Measurements from ENCODE around the gene PHGDH.

PHGDH gene

GRCh38 chr1:119743308-119743707, 31.6 kb downstream of the PHGDH start:
- no peak for DNase-seq (ENCODE audit: low read depth)
- no peak for TF ChIP-seq CTCF (conservative IDR thresholded peaks at IDR 0.05; ENCODE audit: low read depth, low read length)
- H3K4me3 ChIP-seq (ENCODE audit: low read depth, low read length), result no peak overlapping the region

GRCh38 chr1:119743776-119744597, 32.3 kb downstream of the PHGDH start:
- TF ChIP-seq CTCF (conservative IDR thresholded peaks at IDR 0.05; ENCODE audit: low read depth, low read length), result peak; percentile 90
- no peak overlapping the region for H3K4me3 ChIP-seq (ENCODE audit: low read depth, low read length)
- peak; percentile 85 for DNase-seq (ENCODE audit: low read depth)

- no peak for DNase-seq (ENCODE audit: low read depth)
- H3K4me3 ChIP-seq (ENCODE audit: low read depth, low read length), result no peak overlapping the region
- TF ChIP-seq CTCF (conservative IDR thresholded peaks at IDR 0.05; ENCODE audit: low read depth, low read length), result no peak
Measured at GRCh38 chr1:119744598-119744942, 32.8 kb downstream of the PHGDH start.

GRCh38 chr1:119745034-119745433, 33.3 kb downstream of the PHGDH start:
- no peak for DNase-seq (ENCODE audit: low read depth)
- H3K4me3 ChIP-seq (ENCODE audit: low read depth, low read length), result no peak overlapping the region
- TF ChIP-seq CTCF (conservative IDR thresholded peaks at IDR 0.05; ENCODE audit: low read depth, low read length), result no peak

GRCh38 chr1:119747451-119747850, 35.7 kb downstream of the PHGDH start:
- H3K4me3 ChIP-seq (ENCODE audit: low read depth, low read length), result no peak overlapping the region
- TF ChIP-seq CTCF (conservative IDR thresholded peaks at IDR 0.05; ENCODE audit: low read depth, low read length), result no peak
- no peak for DNase-seq (ENCODE audit: low read depth)

- H3K4me3 ChIP-seq (ENCODE audit: low read depth, low read length), result no peak overlapping the region
- no peak for TF ChIP-seq CTCF (conservative IDR thresholded peaks at IDR 0.05; ENCODE audit: low read depth, low read length)
- DNase-seq (ENCODE audit: low read depth), result no peak
Measured at GRCh38 chr1:119748040-119748439, 36.3 kb downstream of the PHGDH start.

GRCh38 chr1:119752592-119752991, 40.9 kb downstream of the PHGDH start:
- H3K4me3 ChIP-seq (ENCODE audit: low read depth, low read length), result no peak overlapping the region
- no peak for TF ChIP-seq CTCF (conservative IDR thresholded peaks at IDR 0.05; ENCODE audit: low read depth, low read length)
- DNase-seq (ENCODE audit: low read depth), result no peak
